K562 (cell line): ENCODE data around the gene DLGAP5. TPM values are rescaled to one million over a fixed set of nuclear protein-coding genes. Genes with fewer than 3 reads are reported as not detected.

ENCODE experiments used
- ATF7 ChIP-seq: fragments of 450-650 bp; IDR thresholded peaks from 2 replicates; pipeline ENCODE4 v1.7.1; 2014; ENCODE audit warnings: mild to moderate bottlenecking, moderate library complexity
- BRF1 ChIP-seq: IDR thresholded peaks from 3 replicates; pipeline ENCODE4 v1.6.1; 2011; ENCODE audit warnings: borderline replicate concordance, mild to moderate bottlenecking; ENCODE audit not compliant: insufficient read length; ENCODE audit errors: extremely low read depth
- BRF2 ChIP-seq: IDR thresholded peaks from 3 replicates; pipeline ENCODE4 v1.6.1; 2011; ENCODE audit warnings: borderline replicate concordance, mild to moderate bottlenecking; ENCODE audit not compliant: insufficient read length, insufficient read depth
- CBFA2T3 ChIP-seq: fragments of 450-650 bp; IDR thresholded peaks from 2 replicates; pipeline ENCODE4 v1.6.1; 2017
- CHD2 ChIP-seq: IDR thresholded peaks from 2 replicates; pipeline ENCODE4 v1.6.1; 2011; ENCODE audit warnings: low read depth, low read length
- EGR1 ChIP-seq: fragments of 450-650 bp; conservative IDR thresholded peaks from 2 replicates; pipeline ENCODE4 v1.6.1; 2017; ENCODE audit warnings: mild to moderate bottlenecking
- ELF1 ChIP-seq: fragments of 200-800 bp; sonication (Bioruptor generic); IDR thresholded peaks from 2 replicates; pipeline ENCODE4 v1.6.1; 2016; ENCODE audit warnings: missing genetic modification characterization, missing compliant biosample characterization
- FOXO4 ChIP-seq: fragments of 450-650 bp; formaldehyde crosslinking; IDR thresholded peaks from 2 replicates; pipeline ENCODE4 v1.4.0; 2020; ENCODE audit warnings: mild to moderate bottlenecking, moderate library complexity
- GATA2 ChIP-seq: sonication (generic); formaldehyde crosslinking; IDR thresholded peaks from 2 replicates; pipeline ENCODE4 v1.4.0; 2020; ENCODE audit warnings: mild to moderate bottlenecking, missing genetic modification reagents
- GTF2A2 ChIP-seq: IDR thresholded peaks from 2 replicates; pipeline ENCODE4 v1.6.1; 2016; ENCODE audit warnings: mild to moderate bottlenecking, missing genetic modification characterization, missing compliant biosample characterization
- GTF2F1 ChIP-seq: IDR thresholded peaks from 2 replicates; pipeline ENCODE4 v1.6.1; 2011; ENCODE audit warnings: low read depth, low read length, improper control_type of control experiment
- LCOR ChIP-seq: sonication (generic); formaldehyde crosslinking; IDR thresholded peaks from 2 replicates; pipeline ENCODE4 v1.8.0; 2022; ENCODE audit warnings: mild to moderate bottlenecking, missing genetic modification reagents
- MLLT1 ChIP-seq, 2 experiments: fragments of 450-650 bp; IDR thresholded peaks; 2 replicates each; pipeline ENCODE4 v1.6.1; 2016
- MTF1 ChIP-seq: fragments of 250-450 bp; sonication (Bioruptor Pico); IDR thresholded peaks from 2 replicates; pipeline ENCODE4 v1.9.0; 2021; ENCODE audit warnings: moderate library complexity, mild to moderate bottlenecking, inconsistent platforms, borderline replicate concordance
- NFRKB ChIP-seq: fragments of 450-650 bp; IDR thresholded peaks from 2 replicates; pipeline ENCODE4 v1.6.1; 2016; ENCODE audit warnings: low read depth
- RBM22 ChIP-seq: fragments of 200-400 bp; formaldehyde crosslinking; IDR thresholded peaks from 2 replicates; pipeline ENCODE4 v1.6.1; 2018; ENCODE audit warnings: low read length, low read depth; ENCODE audit not compliant: poor library complexity, severe bottlenecking
- SAP30 ChIP-seq: fragments of 200-600 bp; sonication (generic); IDR thresholded peaks from 2 replicates; pipeline ENCODE4 v1.6.1; 2012; ENCODE audit warnings: borderline replicate concordance, low read depth, mild to moderate bottlenecking, moderate library complexity, low read length, control low read depth, inconsistent platforms; ENCODE audit not compliant: insufficient read depth, poor library complexity, severe bottlenecking
- TBL1XR1 ChIP-seq, 2 experiments: IDR thresholded peaks; 2 replicates each; pipeline ENCODE4 v1.6.1; 2012; ENCODE audit warnings: improper control_type of control experiment in 2 of 2, low read length in 2 of 2, mild to moderate bottlenecking in 1 of 2
- THAP12 ChIP-seq: fragments of 250-450 bp; sonication (Bioruptor Pico); IDR thresholded peaks from 2 replicates; pipeline ENCODE4 v1.9.0; 2021; ENCODE audit warnings: mild to moderate bottlenecking, inconsistent platforms
- ZNF3 ChIP-seq: fragments of 250-450 bp; sonication (Bioruptor Pico); IDR thresholded peaks from 2 replicates; pipeline ENCODE4 v1.5.0; 2021; ENCODE audit warnings: mild to moderate bottlenecking, moderate library complexity
- ZNF644 ChIP-seq: fragments of 200-800 bp; sonication (Bioruptor generic); IDR thresholded peaks from 2 replicates; pipeline ENCODE4 v1.6.1; 2016; ENCODE audit warnings: low read depth, missing genetic modification characterization, missing compliant biosample characterization
- polyA plus RNA-seq, 8 experiments: library from polyadenylated mRNA; depleted of rRNA in 4 of 8; stranded (reverse) in 5 of 8; unstranded in 3 of 8; fragments of >200 nt; fragmentation: Nextera tagmentation in 2 of 8; fragmentation: Illumina TruSeq in 1 of 8; extraction: Ambion mirVana in 2 of 8; extraction: Trizol in 1 of 8; gene quantifications; 2 replicates each; pipeline versions ENCODE4 v1.2.1 to v1.2.3, GENCODE V29; 2011 to 2014; ENCODE audit warnings: inconsistent platforms in 1 of 8, missing spikeins in 1 of 8
- total RNA-seq, 7 experiments: library from RNA; depleted of rRNA in 6 of 7; stranded (reverse); fragments of >200 nt in 6 of 7; fragmentation: Illumina TruSeq in 2 of 7; extraction: Trizol in 2 of 7; gene quantifications; 2 replicates each; pipeline versions ENCODE4 v1.2.1 to v1.2.3, GENCODE V29; 2011 to 2021; ENCODE audit warnings: low replicate concordance in 1 of 7

DLGAP5 gene
- total and polyA plus RNA-seq, 9 of the 15 experiments (the other 6 are each of a cell fraction or from before 2014, with no cell fraction given): 39.1 to 80.0 (median 59.9) TPM

- no peak for TF ChIP-seq GTF2A2 (tag)
- no peak; the same call in 1 of the 2 replicates for TF ChIP-seq NFRKB
- TF ChIP-seq THAP12 (CRISPR knock-in tag): no peak
- no peak for TF ChIP-seq FOXO4 (CRISPR knock-in tag)
- TF ChIP-seq ELF1 (tag): peak; percentile 63; the same call in 1 of the 2 replicates
- no peak for TF ChIP-seq GATA2 (CRISPR knock-in tag)
- TF ChIP-seq BRF2: no peak
- peak; percentile 89 for TF ChIP-seq EGR1
- TF ChIP-seq MLLT1 (IDR thresholded peaks at IDR 0.05): no peak; a peak in 1 of 4 replicates
- no peak for TF ChIP-seq ZNF644 (tag)
- TF ChIP-seq ZNF3 (CRISPR knock-in tag): no peak
- no peak for TF ChIP-seq CBFA2T3
- TF ChIP-seq GTF2F1: no peak
- TF ChIP-seq BRF1: no peak
- peak; percentile 98 for TF ChIP-seq SAP30
- TF ChIP-seq RBM22: no peak
- peak; percentile 61 for TF ChIP-seq ATF7
- TF ChIP-seq TBL1XR1 (IDR thresholded peaks at IDR 0.05; ENCODE audit: low read length in 2 of 2): no peak
- TF ChIP-seq MTF1 (CRISPR knock-in tag): no peak
- 0 out of 2 replicates have a peak, but pooled peaks have one; percentile 13 for TF ChIP-seq LCOR (CRISPR knock-in tag)
- TF ChIP-seq CHD2: peak; percentile 52; the same call in 1 of the 2 replicates
Measured at GRCh38 chr14:55191203-55192053, at the start of gene DLGAP5 (continued).
